Aorta (tissue), 5 donors: ENCODE data around the gene PLEKHA7. TPM values are rescaled to one million over a fixed set of nuclear protein-coding genes. Genes with fewer than 3 reads are reported as not detected.

ENCODE experiments used
- ATAC-seq: fragments of 200-7000 bp; cut with Tn5 transposase; one replicate; pipeline ENCODE4 v1.9.1; 2022; ENCODE audit warnings: moderate library complexity; ENCODE audit not compliant: low FRiP score
- DNase-seq, 2 donors: peaks; one replicate each; pipeline ENCODE4 v3.0.0-alpha.2; 2020
- H3K27ac ChIP-seq, 2 donors: one replicate each; pipeline ENCODE4 v1.5.1; 2013; ENCODE audit warnings: low read length in 2 of 2, mild to moderate bottlenecking in 2 of 2, moderate library complexity in 2 of 2, control low read depth in 1 of 2, inconsistent platforms in 1 of 2, low read depth in 1 of 2
- H3K27me3 ChIP-seq, 2 donors: one replicate each; pipeline ENCODE4 v1.6.1; 2013; ENCODE audit warnings: control low read depth in 1 of 2, low read length in 1 of 2, mild to moderate bottlenecking in 1 of 2, moderate library complexity in 1 of 2; ENCODE audit not compliant: insufficient read depth in 2 of 2, control insufficient read depth in 1 of 2
- H3K36me3 ChIP-seq, 2 donors: one replicate each; pipeline ENCODE4 v1.6.1; 2013; ENCODE audit warnings: control low read depth in 1 of 2, low read length in 1 of 2, mild to moderate bottlenecking in 1 of 2; ENCODE audit not compliant: insufficient read depth in 2 of 2, control insufficient read depth in 1 of 2
- H3K4me1 ChIP-seq, 2 donors: one replicate each; pipeline ENCODE4 v1.6.1; 2013; ENCODE audit warnings: low read length in 2 of 2, control low read depth in 1 of 2, mild to moderate bottlenecking in 1 of 2, moderate library complexity in 1 of 2; ENCODE audit not compliant: insufficient read depth in 2 of 2, control insufficient read depth in 1 of 2
- H3K4me3 ChIP-seq, 2 donors: one replicate each; pipeline ENCODE4 v1.5.1; 2013; ENCODE audit warnings: low read length in 2 of 2, control low read depth in 1 of 2, mild to moderate bottlenecking in 1 of 2
- H3K9me3 ChIP-seq: one replicate; pipeline ENCODE4 v1.6.1; 2013; ENCODE audit warnings: mild to moderate bottlenecking, low read length; ENCODE audit not compliant: control insufficient read depth
- WGBS, 2 donors: extraction: QIAGEN DNeasy Blood & Tissue Kit; methylation state at CpG; one replicate each; pipeline ENCODE4 v1.1.7; 2013; 5-methylcytosine and 5-hydroxymethylcytosine counted together
- intact Hi-C, 2 donors: fragments of 100-400 bp; cut with DNase I; formaldehyde crosslinking; loops; one replicate each; pipeline versions ENCODE4 v1.14.2 to v1.15.0; 2022
- polyA plus RNA-seq, 2 donors: library from polyadenylated mRNA; stranded (reverse); fragments of 200-250 nt; gene quantifications; one replicate each; pipeline ENCODE4 v1.2.3, GENCODE V29; 2013
- total RNA-seq, 2 donors: library from RNA; stranded (reverse); fragmentation: NEBNext Ultra II Directional; extraction: Animal tissue kit (Norgen Biotek cat#: 25700); gene quantifications; one replicate each; pipeline ENCODE4 v1.2.1, GENCODE V29; 2021
- donor health status: healthy with polysubstance abuse.
- donor health status: Bipolar disorder and iron deficiency.
- donor health status: DM: no; HTN: no; CAD: no.
- donor health status: DM: no; HTN: no; CAD: no.
- donor health status: DM: yes; HTN: yes; CAD: no.

The PLEKHA7 gene
- total and polyA plus RNA-seq, 4 donors, result 5.9 to 17.1 (median 11.9) TPM

DNA sequence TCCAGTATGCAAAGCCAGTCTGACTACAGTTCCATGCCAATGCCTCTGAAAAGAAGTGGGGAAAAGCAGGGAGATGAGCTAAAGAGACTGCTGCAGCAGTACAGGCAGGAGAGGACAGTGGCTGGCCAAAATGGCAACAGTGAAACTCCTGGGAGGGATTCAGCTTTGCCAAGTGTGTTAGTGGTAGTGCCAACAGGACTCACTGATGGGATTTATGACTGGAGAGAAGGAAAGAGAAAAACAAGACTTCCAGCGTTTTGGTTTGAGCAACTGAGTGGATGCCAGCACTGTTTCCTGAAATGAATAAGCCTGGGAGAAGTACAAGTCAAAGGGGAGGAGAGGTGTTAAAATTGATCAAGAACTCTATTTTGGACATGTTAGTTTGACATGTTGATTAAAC is 80.9 kb downstream of the PLEKHA7 start:
- Histone ChIP-seq H3K4me3 (no peak overlapping the region), H3K27ac (no peak overlapping the region), H3K9me3 (no peaks in the 10 kb centered on the region), H3K4me1 (peaks cover 2 to 7% of the 10 kb centered on the region in 2 donors), H3K36me3 (no peaks in the 10 kb centered on the region), H3K27me3 (no peaks in the 10 kb centered on the region)
- ATAC-seq (peak; percentile 10), DNase-seq (no peak)
- 5% methylated on average over 1 of the region's 1 CpG for WGBS, 2 donors
- intact Hi-C loops, result loop anchor here (10.0 kb wide), 1 partner anchor 132 kb away; no protein-coding TSS in a partner anchor

DNA sequence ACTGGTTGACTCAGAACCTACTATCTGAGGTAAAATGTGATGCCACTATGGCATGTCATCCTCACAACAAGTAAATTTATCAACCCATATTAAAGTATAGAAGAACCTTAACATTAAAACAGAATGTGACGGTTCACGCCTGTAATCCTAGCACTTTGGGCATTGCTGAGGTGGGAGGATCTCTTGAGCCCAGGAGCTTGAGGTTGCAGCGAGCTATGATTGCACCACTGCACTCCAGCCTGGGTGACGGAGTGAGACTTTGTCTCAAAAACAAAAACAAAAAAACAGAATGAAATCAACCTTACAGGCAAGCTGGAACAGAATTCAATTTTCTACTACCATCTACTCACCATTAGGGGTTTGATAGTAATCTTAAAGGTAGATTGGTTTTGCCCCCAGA is 86.2 kb downstream of the PLEKHA7 start:
- Histone ChIP-seq H3K36me3 (no peaks in the 10 kb centered on the region), H3K27me3 (no peaks in the 10 kb centered on the region), H3K9me3 (no peaks in the 10 kb centered on the region), H3K27ac (no peak overlapping the region), H3K4me3 (no peak overlapping the region), H3K4me1 (no peaks in the 10 kb centered on the region)
- WGBS, 2 donors, result 95 to 98% methylated on average over 4 of the region's 4 CpGs
- DNase-seq, result no peak
- intact Hi-C loops, result no loop called here
- ATAC-seq, result no peak

DNA sequence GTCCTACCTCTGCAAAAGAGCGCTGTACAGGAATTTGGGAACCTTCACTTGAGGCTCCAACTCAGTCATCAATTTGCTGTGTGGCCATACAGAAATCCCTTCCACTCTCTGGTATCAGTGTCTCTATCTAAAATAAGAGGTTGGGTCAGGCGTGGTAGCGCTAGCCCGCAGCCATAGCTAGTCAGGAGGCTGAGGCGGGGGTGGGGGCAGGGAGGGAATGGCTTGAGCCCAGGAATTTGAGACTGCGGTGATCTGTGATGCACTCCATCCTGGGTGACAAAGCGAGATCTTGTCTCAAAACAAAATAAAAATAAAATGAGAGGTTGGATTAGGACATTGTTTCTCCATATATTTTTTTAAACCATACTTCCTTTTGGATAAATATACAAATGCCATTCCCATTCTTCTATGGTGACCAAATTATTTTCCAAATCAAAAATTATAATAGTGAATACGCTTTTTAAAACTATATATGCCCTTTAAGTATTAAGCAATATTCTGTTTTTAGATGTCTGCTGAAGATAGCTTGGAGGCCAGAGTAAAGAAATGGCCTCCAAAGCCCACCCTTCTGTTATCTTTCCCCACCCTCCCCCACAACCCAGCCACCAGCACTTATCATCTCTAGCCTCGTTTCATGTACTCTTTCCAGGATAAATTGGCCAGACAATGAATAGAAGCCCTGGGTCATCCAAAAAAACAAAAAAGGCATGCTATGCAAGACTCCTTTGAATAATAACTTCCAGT is 87.2 kb downstream of the PLEKHA7 start:
- WGBS, 2 donors, result 75 to 82% methylated on average over 9 of the region's 9 CpGs
- ATAC-seq (no peak), DNase-seq (no peak)
- Histone ChIP-seq H3K27ac (no peak overlapping the region), H3K4me3 (no peak overlapping the region), H3K36me3 (no peaks in the 10 kb centered on the region), H3K9me3 (no peaks in the 10 kb centered on the region), H3K27me3 (no peaks in the 10 kb centered on the region), H3K4me1 (no peaks in the 10 kb centered on the region)
- intact Hi-C loops, result no loop called here

DNA sequence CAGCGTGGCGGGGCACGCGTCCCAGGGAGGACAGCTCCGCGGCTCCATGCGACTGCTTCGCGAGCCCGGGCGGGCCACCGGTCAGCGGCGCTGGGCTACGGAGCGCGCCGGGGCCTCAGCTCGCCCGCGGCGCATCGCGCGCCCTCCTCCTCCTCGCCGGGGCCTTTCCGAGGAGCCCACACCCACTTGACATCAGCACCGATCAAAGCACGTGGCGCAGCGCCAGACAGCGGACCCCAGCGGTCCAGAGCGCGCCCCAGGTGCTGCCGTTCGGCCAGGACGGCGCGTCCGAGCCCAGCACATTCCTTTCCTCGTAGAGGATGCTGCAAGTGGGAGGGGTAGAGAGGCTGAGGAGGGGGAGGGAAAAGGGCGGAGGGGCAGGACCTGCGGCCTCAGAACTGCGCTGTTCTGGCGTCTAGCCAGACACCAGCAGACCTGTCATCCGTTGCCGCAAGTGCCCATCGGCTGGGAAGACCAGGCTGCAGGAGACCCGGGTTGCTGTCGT is 88.6 kb downstream of the PLEKHA7 start:
- ATAC-seq, result peak; percentile 81

DNA sequence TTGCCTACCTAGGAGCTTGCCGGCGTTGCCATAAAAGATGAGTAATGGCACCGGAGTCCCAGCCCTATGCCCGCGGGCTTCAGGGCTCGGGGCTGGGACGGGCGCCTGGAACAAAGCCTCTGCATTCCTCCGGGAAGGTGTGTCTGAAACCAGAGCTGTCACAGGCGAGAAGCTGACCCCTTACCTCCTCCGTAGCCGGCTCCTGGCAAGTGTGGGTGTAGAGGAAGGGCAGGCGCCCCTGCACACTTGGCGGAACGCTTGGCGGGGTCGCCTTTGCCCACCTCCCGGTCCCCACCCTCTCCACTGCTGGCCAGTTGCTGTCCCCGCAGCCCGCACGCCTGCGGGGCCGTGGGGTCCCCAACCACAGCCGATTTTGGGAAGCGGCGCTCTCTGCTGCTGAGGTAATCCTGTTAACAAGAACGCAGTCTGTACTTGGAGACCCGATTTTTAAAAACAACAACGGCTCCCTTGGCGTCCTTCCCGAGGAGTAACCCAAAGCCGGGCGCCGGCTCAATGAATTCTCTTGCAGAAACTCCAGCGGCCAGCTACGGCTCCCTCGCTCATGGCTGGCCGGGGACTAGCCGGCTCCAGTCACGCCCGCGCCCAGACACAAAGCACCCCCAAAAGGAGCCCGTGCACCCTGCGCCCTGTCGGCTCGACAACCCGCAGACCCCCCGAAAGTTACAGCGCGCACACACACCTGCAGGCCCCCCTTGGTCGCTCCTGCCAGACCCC is 89.2 kb downstream of the PLEKHA7 start:
- ATAC-seq (peak; percentile 71), DNase-seq (peak; percentile 63 to 79)
- Histone ChIP-seq H3K27ac (no peak overlapping the region), H3K9me3 (no peaks in the 10 kb centered on the region), H3K36me3 (no peaks in the 10 kb centered on the region), H3K27me3 (no peaks in the 10 kb centered on the region), H3K4me1 (no peaks in the 10 kb centered on the region), H3K4me3 (peak overlapping the region; percentile 27 to 36)
- intact Hi-C loops, result no loop called here
- 1% methylated on average over 49 to 51 of the region's 51 CpGs for WGBS, 2 donors

More for the DNA sequence above, 88.6 kb downstream of the PLEKHA7 start:
- Histone ChIP-seq H3K27me3 (no peaks in the 10 kb centered on the region), H3K4me1 (no peaks in the 10 kb centered on the region), H3K4me3 (peak overlapping the region; percentile 27 to 36), H3K36me3 (no peaks in the 10 kb centered on the region), H3K27ac (no peak overlapping the region), H3K9me3 (no peaks in the 10 kb centered on the region)
- peak; percentile 53 to 83 for DNase-seq
- intact Hi-C loops, result no loop called here
- 0 to 1% methylated on average over 35 to 52 of the region's 52 CpGs for WGBS, 2 donors

DNA sequence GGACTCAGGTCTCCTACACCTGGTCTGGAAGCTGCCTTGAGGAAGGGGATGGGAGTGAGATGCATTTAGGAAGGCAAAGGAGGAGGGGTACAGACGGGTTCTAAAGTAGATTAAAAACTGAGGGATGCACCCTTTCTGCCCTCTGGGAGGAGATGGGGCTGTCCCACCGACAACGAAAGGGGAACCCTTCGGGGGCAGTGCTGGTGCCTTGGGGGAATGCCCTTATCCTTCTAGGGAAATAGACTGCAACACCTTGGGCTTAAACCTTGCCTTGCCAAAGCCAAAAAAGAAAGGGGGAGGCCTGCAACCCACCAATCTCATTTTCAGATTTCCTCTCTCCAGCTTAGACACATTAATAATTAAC is 89.8 kb downstream of the PLEKHA7 start:
- Histone ChIP-seq H3K4me1 (no peaks in the 10 kb centered on the region), H3K9me3 (no peaks in the 10 kb centered on the region), H3K4me3 (peak overlapping the region in 1 of 2 donors; percentile 36), H3K27ac (no peak overlapping the region), H3K27me3 (no peaks in the 10 kb centered on the region), H3K36me3 (no peaks in the 10 kb centered on the region)
- intact Hi-C loops, result no loop called here
- no peak for ATAC-seq
- DNase-seq, result no peak
- WGBS, 2 donors, result 58 to 65% methylated on average over 4 of the region's 4 CpGs

DNA sequence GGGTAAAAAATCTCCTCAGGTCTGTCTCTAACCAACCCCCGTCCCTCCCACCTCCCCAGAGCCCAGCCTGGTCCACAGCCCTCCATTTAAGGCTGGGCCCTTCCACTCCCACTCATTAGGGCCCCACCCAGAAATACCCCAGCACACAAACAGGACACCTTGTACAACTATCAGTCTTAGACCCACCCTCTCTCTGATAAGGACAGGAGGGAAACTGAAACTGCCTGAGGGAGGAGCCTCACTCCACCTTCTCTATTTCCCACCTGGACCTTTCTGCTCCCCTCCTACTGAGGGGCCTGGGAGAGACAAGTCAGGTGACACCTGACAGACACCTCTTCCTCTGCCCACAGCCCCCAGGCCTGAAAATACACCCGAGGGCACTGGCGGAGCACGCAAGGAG is 90.2 kb downstream of the PLEKHA7 start:
- ATAC-seq (no peak), DNase-seq (no peak)
- Histone ChIP-seq H3K27me3 (no peaks in the 10 kb centered on the region), H3K27ac (no peak overlapping the region), H3K36me3 (no peaks in the 10 kb centered on the region), H3K4me1 (no peaks in the 10 kb centered on the region), H3K9me3 (no peaks in the 10 kb centered on the region), H3K4me3 (no peak overlapping the region)
- intact Hi-C loops, result no loop called here
- 95 to 97% methylated on average over 4 of the region's 4 CpGs for WGBS, 2 donors

DNA sequence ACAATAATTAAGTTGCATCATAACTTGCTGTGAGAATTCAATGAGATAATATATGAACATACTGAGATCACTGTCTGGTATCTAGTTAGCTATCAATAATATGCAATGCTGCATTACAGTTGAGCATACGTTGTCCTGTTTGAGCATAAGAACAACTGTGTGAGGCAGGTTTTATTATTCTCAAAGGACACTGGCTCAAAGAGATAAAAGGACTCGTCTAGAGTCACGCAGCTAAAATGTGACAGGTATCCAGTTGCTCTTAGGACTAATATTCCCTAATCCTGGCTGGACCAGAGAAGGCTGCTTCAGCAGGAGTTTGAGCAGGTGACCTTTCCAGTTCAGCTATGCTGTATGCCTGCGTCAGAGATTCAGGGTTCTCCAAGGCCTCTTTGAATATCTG is 92.5 kb downstream of the PLEKHA7 start:
- no peak overlapping the region for H3K4me3 ChIP-seq
- H3K4me1 ChIP-seq, result no peaks in the 10 kb centered on the region
- WGBS, 2 donors, result 87 to 91% methylated on average over 4 of the region's 4 CpGs
- intact Hi-C loops, result no loop called here
- H3K27me3 ChIP-seq, result no peaks in the 10 kb centered on the region
- no peak overlapping the region for H3K27ac ChIP-seq
- DNase-seq (no peak), ATAC-seq (no peak)
- H3K9me3 ChIP-seq, result no peaks in the 10 kb centered on the region
- no peaks in the 10 kb centered on the region for H3K36me3 ChIP-seq

DNA sequence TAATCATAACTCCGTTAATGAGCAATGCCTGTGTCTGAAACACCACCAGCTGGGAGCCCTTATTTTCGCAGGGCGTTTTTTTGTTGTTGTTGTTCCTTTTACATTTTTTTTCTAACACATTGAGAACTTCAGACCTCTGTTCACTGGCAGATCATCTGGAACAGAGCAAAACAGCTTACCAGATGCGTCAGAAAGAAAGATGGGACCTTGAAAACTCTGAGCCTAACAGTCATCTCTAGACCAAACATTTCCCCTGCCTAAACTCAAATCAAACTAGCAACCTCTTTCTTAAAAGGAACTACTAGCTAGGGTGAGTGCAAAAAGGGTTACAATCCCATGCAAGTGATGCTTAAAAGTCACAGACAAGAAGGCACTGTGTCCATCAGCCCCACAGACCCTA is 93.2 kb downstream of the PLEKHA7 start:
- H3K9me3 ChIP-seq, result no peaks in the 10 kb centered on the region
- ATAC-seq, result no peak
- intact Hi-C loops, result no loop called here
- DNase-seq, result no peak
- H3K36me3 ChIP-seq, result no peaks in the 10 kb centered on the region
- no peaks in the 10 kb centered on the region for H3K27me3 ChIP-seq
- WGBS, 2 donors, result 92 to 94% methylated on average over 4 of the region's 4 CpGs
- no peak overlapping the region for H3K4me3 ChIP-seq
- no peaks in the 10 kb centered on the region for H3K4me1 ChIP-seq
- no peak overlapping the region for H3K27ac ChIP-seq
